ENCODE data around the gene NRTN. TPM values are rescaled to one million over a fixed set of nuclear protein-coding genes. Genes with fewer than 3 reads are reported as not detected.
"Not testable (repeated sequence)": the region's sequence is repeated elsewhere in the genome, so short reads cannot be mapped to it uniquely, and the experiment has no call there.

Gene NRTN
- total RNA-seq, 1 experiment from 2014 or later = 1.9 TPM

GRCh38 chr19:5843295-5843927, 38.5 kb downstream of the NRTN start:
- BruUV-seq (replicated peaks) = no TSS peak

GRCh38 chr19:5844456-5845433, 39.9 kb downstream of the NRTN start:
- POLR2A ChIA-PET (ENCODE audit: unreplicated experiment) = no interaction called here
- H3K27me3 ChIP-seq (ENCODE audit: insufficient read depth, low read depth) = no peaks in the 10 kb centered on the region
- no peak overlapping the region for H2AFZ ChIP-seq
- no peaks in the 10 kb centered on the region for H3K9me3 ChIP-seq (ENCODE audit: insufficient read depth, low read depth)
- no peaks in the 10 kb centered on the region for H3K9me2 ChIP-seq (ENCODE audit: insufficient read depth)
- H3K4me1 ChIP-seq (replicated peaks; ENCODE audit: insufficient read depth) = peaks cover 8% of the 10 kb centered on the region
- CTCF ChIA-PET = no interaction called here
- no peak for DNase-seq
- no peak overlapping the region for H3K4me2 ChIP-seq
- H3K4me3 ChIP-seq = no peak overlapping the region
- intact Hi-C loops (cut with micrococcal nuclease; ENCODE audit: unreplicated experiment) = no loop called here
- H4K20me1 ChIP-seq (ENCODE audit: insufficient read depth) = no peaks in the 10 kb centered on the region
- peaks cover 3% of the 10 kb centered on the region; the same call in 1 of the 2 replicates for H3F3A ChIP-seq (ENCODE audit: insufficient read depth, low read depth)
- peaks cover 17% of the 10 kb centered on the region for H3K79me2 ChIP-seq (ENCODE audit: low read depth)
- no peak overlapping the region for H3K27ac ChIP-seq
- TF ChIP-seq CTCF (conservative IDR thresholded peaks at IDR 0.05) = no peak
- no peak for TF ChIP-seq EZH2 (IDR thresholded peaks at IDR 0.05; ENCODE audit: low read depth)
- no TSS peak for BruUV-seq (replicated peaks)
- H3K36me3 ChIP-seq (ENCODE audit: low read depth) = no peaks in the 10 kb centered on the region

More at GRCh38 chr19:5843295-5843927, 38.5 kb downstream of the NRTN start:
- Histone ChIP-seq H3K79me2 (ENCODE audit: low read depth) (peaks cover 4% of the 10 kb centered on the region), H3F3A (ENCODE audit: insufficient read depth, low read depth) (peaks cover 3% of the 10 kb centered on the region; the same call in 1 of the 2 replicates), H4K20me1 (ENCODE audit: insufficient read depth) (no peaks in the 10 kb centered on the region), H3K27me3 (ENCODE audit: insufficient read depth, low read depth) (no peaks in the 10 kb centered on the region), H3K36me3 (ENCODE audit: low read depth) (no peaks in the 10 kb centered on the region), H2AFZ (no peak overlapping the region), H3K4me1 (replicated peaks; ENCODE audit: insufficient read depth) (no peaks in the 10 kb centered on the region), H3K4me3 (no peak overlapping the region), H3K27ac (no peak overlapping the region), H3K4me2 (no peak overlapping the region), H3K9me3 (ENCODE audit: insufficient read depth, low read depth) (no peaks in the 10 kb centered on the region), H3K9me2 (ENCODE audit: insufficient read depth) (no peaks in the 10 kb centered on the region)
- no peak for DNase-seq
- POLR2A ChIA-PET (ENCODE audit: unreplicated experiment) = no interaction called here
- TF ChIP-seq EZH2 (IDR thresholded peaks at IDR 0.05; ENCODE audit: low read depth) (no peak), CTCF (conservative IDR thresholded peaks at IDR 0.05) (no peak)
- intact Hi-C loops (cut with micrococcal nuclease; ENCODE audit: unreplicated experiment) = no loop called here
- CTCF ChIA-PET = no interaction called here

GRCh38 chr19:5847846-5848245, 43.0 kb downstream of the NRTN start:
- H3K27ac ChIP-seq; CTCF ChIA-PET; H3K9me2 ChIP-seq (ENCODE audit: insufficient read depth); H3K9me3 ChIP-seq (ENCODE audit: insufficient read depth, low read depth); H3K27me3 ChIP-seq (ENCODE audit: insufficient read depth, low read depth); H2AFZ ChIP-seq; DNase-seq; BruUV-seq (replicated peaks); POLR2A ChIA-PET (ENCODE audit: unreplicated experiment); H3K4me3 ChIP-seq; H3K36me3 ChIP-seq (ENCODE audit: low read depth); H3K4me2 ChIP-seq; H4K20me1 ChIP-seq (ENCODE audit: insufficient read depth); intact Hi-C loops (cut with micrococcal nuclease; ENCODE audit: unreplicated experiment): not testable (repeated sequence)
- Histone ChIP-seq H3F3A (ENCODE audit: insufficient read depth, low read depth) (peaks cover 22% of the 10 kb centered on the region; the same call in 1 of the 2 replicates), H3K79me2 (ENCODE audit: low read depth) (peaks cover 21% of the 10 kb centered on the region), H3K4me1 (replicated peaks; ENCODE audit: insufficient read depth) (peaks cover 29% of the 10 kb centered on the region)

GRCh38 chr19:5848621-5849020, 43.8 kb downstream of the NRTN start:
- intact Hi-C loops (cut with micrococcal nuclease; ENCODE audit: unreplicated experiment) = not testable (repeated sequence)

More at GRCh38 chr19:5848621-5849020, 43.8 kb downstream of the NRTN start:
- H3K9me2 ChIP-seq (ENCODE audit: insufficient read depth); H3K27ac ChIP-seq; H2AFZ ChIP-seq; H3K9me3 ChIP-seq (ENCODE audit: insufficient read depth, low read depth); H3K36me3 ChIP-seq (ENCODE audit: low read depth); H4K20me1 ChIP-seq (ENCODE audit: insufficient read depth); H3K4me3 ChIP-seq; POLR2A ChIA-PET (ENCODE audit: unreplicated experiment); DNase-seq; CTCF ChIA-PET; H3K27me3 ChIP-seq (ENCODE audit: insufficient read depth, low read depth); BruUV-seq (replicated peaks): not testable (repeated sequence)
- Histone ChIP-seq H3K79me2 (ENCODE audit: low read depth) (peaks cover 21% of the 10 kb centered on the region), H3K4me1 (replicated peaks; ENCODE audit: insufficient read depth) (peaks cover 29% of the 10 kb centered on the region), H3K4me2 (peak overlapping the region; percentile 96), H3F3A (ENCODE audit: insufficient read depth, low read depth) (peaks cover 22% of the 10 kb centered on the region; the same call in 1 of the 2 replicates)
